GM12874 (cell line): ENCODE results near the gene DDRGK1.

Experiments
- CTCF ChIP-seq: IDR thresholded peaks from 2 replicates; pipeline ENCODE4 v1.5.1; 2011; ENCODE audit warnings: low read depth, mild to moderate bottlenecking, control low read depth, low read length, moderate library complexity; ENCODE audit not compliant: insufficient read depth

The DDRGK1 gene

GRCh38 chr20:3227506-3227905 is 23.0 kb upstream of the DDRGK1 start:
- TF ChIP-seq CTCF: no peak

GRCh38 chr20:3226864-3227263 is 22.4 kb upstream of the DDRGK1 start:
- TF ChIP-seq CTCF: no peak

DNA sequence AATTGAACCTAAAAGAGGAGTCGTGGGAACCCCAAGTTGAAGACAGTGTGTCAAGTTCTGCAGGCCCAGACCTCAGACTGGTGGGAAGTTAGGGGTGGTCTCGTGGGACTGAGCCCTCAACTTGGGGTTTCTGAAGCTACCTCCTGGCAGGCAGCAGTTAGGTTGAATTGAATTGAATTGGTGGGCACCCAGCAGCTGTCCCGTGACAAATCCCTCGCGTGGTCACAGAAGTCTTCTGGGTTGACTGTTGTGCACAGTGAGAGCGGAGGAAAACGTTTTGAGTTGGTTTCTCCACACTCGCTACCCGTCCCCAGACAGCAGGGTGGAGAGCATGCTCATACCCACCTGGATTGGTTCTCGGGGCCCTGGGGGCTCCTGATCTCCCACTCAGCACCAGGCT is 21.6 kb upstream of the DDRGK1 start:
- TF ChIP-seq CTCF: no peak

DNA sequence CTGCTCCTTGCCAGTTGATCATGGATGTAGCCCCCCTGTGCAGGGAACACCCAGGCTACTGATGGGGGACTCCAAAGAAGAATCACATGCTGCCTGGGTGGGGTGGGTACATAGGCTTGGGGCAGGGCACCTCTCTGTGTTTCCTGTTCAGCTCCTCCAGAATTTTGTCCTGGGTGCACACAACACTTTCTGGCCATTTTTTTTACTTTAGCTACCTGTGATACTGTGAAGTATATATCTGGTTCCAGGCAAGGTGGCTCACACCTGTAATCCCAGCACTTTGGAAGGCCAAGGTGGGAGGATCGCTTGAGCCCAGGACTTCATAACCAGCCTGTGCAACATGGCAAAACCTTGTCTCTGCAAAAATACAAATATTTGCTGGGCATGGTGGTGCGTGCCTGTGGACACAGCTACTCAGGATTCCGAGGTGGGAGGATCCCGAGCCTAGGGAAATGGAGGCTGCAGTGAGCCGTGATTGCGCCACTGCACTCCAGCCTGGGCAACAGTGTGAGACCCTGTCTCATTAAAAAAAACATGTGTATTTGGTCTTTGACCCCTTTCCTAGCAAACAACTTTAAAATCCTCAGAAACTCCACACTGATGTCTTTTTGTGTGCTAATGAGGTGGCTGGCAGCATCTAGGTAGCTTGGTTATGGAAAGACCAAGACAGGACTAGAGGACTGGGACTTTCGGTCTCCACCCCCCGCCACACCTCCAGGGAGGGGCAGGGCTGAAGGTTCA is 20.4 kb upstream of the DDRGK1 start:
- TF ChIP-seq CTCF: no peak

- no peak for TF ChIP-seq CTCF
These were observed 19.7 kb upstream of the DDRGK1 start for GRCh38 chr20:3223994-3224680.

DNA sequence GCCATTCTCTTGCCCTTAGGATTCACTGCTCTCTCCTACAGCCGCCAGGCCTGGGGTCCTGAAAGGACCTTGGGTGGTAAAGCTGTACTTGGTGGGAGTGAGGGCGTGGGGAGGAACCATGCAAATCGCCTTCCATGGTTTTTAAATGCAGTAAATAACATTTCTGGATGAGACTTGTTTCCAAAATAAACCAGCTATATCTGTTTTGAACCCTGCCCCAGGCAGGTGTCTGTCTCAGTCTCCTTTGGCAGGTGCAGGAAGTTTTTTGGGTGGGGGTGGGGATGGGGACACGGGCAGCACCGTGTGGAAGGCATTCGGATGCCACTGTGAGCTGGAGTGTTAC is 19.1 kb upstream of the DDRGK1 start:
- no peak for TF ChIP-seq CTCF

DNA sequence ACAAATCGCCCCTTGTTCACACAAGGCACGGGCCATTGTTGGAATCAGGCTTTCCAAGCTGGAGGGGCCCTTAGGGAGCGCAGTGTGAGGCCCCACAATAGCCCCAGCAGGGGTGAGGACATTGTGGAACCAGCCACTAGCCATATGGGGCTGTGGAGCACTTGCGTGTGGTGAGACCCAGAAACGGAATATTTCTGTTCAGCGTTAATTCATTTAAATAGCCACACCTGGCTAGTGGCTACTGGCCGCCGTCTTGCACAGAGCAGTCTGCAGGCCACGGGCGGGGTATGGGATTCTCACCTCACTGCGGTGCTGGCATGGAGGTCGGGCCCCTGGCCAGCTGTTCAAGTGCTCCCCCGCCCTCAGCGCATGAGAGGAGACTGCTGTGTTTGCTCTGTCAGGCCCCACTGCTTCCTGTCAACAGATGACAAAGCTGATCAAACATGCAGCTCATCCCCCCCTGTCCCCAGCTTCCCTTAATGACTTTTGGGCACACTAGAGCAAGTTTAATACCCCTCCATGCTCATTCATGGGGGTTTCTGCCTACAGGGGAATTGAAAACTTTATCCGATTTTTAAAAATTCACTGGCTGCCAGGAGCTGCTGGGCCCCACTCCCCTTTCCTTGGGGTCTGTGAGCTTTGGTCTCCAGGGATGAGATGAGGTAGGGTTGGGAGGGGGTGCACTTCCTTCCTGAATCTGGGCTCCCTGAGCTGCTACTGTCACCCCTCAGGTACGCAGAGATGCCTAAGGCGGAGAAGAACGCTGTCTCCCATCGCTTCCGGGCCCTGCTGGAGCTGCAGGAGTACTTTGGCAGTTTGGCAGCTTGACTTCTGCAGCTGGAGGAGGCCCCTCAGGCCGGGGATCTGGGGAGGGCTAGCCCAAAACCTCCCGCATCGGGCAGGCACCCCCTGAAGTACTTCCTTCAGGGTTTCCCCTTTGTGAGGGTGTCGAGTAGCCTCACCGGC is 18.4 kb upstream of the DDRGK1 start:
- TF ChIP-seq CTCF: no peak
